ENCODE data around the gene PELO. TPM values are rescaled to one million over a fixed set of nuclear protein-coding genes. Genes with fewer than 3 reads are reported as not detected.
A peak's percentile ranks its signal among the peaks of the same experiment; 100 is the strongest.

PELO gene
- total RNA-seq, 1 donor from 2014 or later, result 21.3 TPM

DNA sequence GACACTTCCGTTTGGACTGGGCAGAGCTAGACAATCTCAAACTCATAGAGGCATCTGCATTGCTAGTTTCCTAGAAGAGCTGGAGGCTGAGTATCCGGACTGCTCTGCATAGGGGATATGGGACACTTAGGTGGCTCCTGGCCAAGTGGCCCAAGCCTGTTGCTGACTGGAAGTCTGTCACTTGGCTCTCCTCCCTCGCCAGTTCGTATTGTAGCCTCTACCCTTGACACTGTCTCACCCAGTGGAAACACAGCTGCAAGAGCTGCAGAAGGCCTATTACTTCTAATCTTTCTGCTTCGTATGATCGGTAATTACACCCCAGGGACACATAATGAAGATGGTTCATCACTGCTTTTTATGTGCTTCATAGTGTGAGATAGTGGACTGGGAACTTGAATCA lies 34.7 kb downstream of the PELO start:
- no peaks in the 10 kb centered on the region for H3K27me3 ChIP-seq (ENCODE audit: control insufficient read depth, insufficient read depth, low read length)
- FAIRE-seq, result peak; percentile 28
- TF ChIP-seq, protein P1, sequence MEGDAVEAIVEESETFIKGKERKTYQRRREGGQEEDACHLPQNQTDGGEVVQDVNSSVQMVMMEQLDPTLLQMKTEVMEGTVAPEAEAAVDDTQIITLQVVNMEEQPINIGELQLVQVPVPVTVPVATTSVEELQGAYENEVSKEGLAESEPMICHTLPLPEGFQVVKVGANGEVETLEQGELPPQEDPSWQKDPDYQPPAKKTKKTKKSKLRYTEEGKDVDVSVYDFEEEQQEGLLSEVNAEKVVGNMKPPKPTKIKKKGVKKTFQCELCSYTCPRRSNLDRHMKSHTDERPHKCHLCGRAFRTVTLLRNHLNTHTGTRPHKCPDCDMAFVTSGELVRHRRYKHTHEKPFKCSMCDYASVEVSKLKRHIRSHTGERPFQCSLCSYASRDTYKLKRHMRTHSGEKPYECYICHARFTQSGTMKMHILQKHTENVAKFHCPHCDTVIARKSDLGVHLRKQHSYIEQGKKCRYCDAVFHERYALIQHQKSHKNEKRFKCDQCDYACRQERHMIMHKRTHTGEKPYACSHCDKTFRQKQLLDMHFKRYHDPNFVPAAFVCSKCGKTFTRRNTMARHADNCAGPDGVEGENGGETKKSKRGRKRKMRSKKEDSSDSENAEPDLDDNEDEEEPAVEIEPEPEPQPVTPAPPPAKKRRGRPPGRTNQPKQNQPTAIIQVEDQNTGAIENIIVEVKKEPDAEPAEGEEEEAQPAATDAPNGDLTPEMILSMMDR (IDR thresholded peaks at IDR 0.05; ENCODE audit: insufficient read depth, low read length, severe bottlenecking), result no peak
- H3K4me3 ChIP-seq (ENCODE audit: low read depth, low read length), result no peak overlapping the region
- DNase-seq (ENCODE audit: low read depth), result no peak
- no peaks in the 10 kb centered on the region for H3K36me3 ChIP-seq (ENCODE audit: control insufficient read depth, insufficient read depth, low read length)

DNA sequence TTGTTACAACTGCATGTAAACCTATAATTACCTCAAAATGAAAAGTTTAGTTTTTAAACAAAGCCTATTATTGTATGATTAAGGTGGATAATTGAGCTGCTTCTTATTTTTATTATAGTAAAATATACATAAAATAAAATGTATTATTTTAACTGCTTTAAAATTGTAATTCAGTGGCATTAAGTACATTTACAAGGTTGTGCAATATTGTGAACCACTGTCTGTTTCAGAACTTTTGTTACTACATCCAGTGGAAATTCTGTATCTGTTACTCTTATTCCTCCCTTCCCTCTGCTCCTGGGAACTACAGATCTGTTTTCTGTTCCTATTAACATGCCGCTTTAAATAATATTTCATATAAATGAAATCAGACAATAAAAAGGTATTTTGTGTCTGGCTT lies 37.1 kb downstream of the PELO start:
- H3K36me3 ChIP-seq (ENCODE audit: control insufficient read depth, insufficient read depth, low read length), result no peaks in the 10 kb centered on the region
- no peak overlapping the region for H3K4me3 ChIP-seq (ENCODE audit: low read depth, low read length)
- DNase-seq (ENCODE audit: low read depth), result no peak
- H3K27me3 ChIP-seq (ENCODE audit: control insufficient read depth, insufficient read depth, low read length), result no peaks in the 10 kb centered on the region
- FAIRE-seq, result no peak
- TF ChIP-seq, protein P1 (IDR thresholded peaks at IDR 0.05; ENCODE audit: insufficient read depth, low read length, severe bottlenecking), result no peak

DNA sequence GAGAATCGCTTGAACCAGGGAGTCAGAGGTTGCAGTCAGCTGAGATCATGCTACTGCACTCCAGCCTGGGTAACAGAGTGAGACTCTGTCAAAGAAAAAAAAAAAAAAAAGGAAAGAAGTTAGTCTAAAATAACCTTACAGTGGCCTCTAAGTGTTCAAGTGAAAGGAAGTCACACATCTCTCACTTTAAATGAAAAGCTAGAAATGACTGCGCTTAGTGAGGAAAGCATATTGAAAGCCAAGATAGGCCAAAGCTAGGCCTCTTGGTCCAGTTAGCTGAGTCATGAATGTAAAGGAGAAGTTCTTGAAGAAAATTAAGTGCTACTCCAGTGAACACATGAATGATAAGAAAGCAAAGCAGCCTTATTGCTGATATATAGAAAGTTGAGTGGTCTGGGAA lies 38.1 kb downstream of the PELO start:
- DNase-seq (ENCODE audit: low read depth) (no peak), FAIRE-seq (no peak)
- no peak overlapping the region for H3K4me3 ChIP-seq (ENCODE audit: low read depth, low read length)
- no peaks in the 10 kb centered on the region for H3K27me3 ChIP-seq (ENCODE audit: control insufficient read depth, insufficient read depth, low read length)
- TF ChIP-seq, protein P1 (IDR thresholded peaks at IDR 0.05; ENCODE audit: insufficient read depth, low read length, severe bottlenecking), result no peak
- no peaks in the 10 kb centered on the region for H3K36me3 ChIP-seq (ENCODE audit: control insufficient read depth, insufficient read depth, low read length)

DNA sequence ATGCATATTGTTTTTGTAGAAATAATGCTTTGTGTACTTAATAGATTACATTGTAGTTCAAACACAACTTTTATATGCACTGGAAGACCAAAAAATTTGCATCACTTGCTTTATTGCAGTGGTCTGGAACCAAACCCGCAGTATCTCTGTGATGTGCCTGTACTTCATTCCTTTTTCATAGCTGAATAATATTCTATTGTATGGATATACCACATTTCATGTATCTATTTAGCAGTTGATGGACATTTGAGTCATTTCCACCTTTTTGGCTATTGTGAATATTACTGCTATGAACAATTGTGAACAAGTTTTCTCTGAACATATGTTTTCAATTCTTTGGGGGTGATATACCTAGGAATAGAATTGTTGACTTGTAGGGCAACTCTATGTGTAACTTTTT lies 40.1 kb downstream of the PELO start:
- Histone ChIP-seq H3K4me3 (ENCODE audit: low read depth, low read length) (no peak overlapping the region), H3K27me3 (ENCODE audit: control insufficient read depth, insufficient read depth, low read length) (no peaks in the 10 kb centered on the region), H3K36me3 (ENCODE audit: control insufficient read depth, insufficient read depth, low read length) (no peaks in the 10 kb centered on the region)
- TF ChIP-seq, protein P1 (IDR thresholded peaks at IDR 0.05; ENCODE audit: insufficient read depth, low read length, severe bottlenecking), result no peak
- DNase-seq (ENCODE audit: low read depth) (no peak), FAIRE-seq (no peak)

DNA sequence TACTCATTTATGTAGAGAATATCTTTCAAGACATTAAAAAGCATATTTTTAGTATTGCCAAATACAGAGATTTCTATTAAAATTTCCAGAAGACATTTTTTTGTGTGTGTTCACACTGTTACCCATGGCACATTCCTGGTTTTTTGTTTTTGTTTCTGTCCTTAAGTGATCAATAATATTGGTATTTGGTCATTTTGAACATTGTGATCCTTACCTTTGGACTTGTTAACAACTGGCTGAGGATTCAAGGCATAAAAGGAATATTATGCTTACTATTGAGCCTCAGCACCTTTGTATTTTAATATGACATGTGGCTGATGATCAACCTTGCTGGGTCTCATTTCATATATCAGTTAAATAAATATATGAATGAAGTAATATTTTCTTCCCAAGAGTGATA lies 41.9 kb downstream of the PELO start:
- Histone ChIP-seq H3K36me3 (ENCODE audit: control insufficient read depth, insufficient read depth, low read length) (no peaks in the 10 kb centered on the region), H3K27me3 (ENCODE audit: control insufficient read depth, insufficient read depth, low read length) (no peaks in the 10 kb centered on the region), H3K4me3 (ENCODE audit: low read depth, low read length) (no peak overlapping the region)
- TF ChIP-seq, protein P1 (IDR thresholded peaks at IDR 0.05; ENCODE audit: insufficient read depth, low read length, severe bottlenecking), result no peak
- FAIRE-seq, result no peak
- no peak for DNase-seq (ENCODE audit: low read depth)

DNA sequence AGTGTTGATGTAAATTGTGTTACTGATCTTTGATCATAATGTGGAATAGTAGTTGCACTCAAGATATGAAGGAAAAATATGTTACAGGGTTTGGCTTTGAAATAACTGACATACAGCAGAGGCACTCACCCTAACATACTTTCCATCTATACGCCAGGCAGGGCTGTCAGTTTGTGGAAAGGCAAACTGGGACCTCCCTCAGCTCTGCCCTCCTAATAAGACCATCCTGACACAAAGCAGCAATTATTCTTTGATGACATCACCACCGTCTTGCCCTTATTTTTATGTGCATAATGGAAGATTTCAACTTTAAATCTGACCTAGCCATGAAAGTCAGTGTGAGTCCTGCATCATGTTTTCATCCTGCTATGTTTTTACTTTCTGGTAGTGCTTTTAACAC lies 42.9 kb downstream of the PELO start:
- no peak overlapping the region for H3K4me3 ChIP-seq (ENCODE audit: low read depth, low read length)
- no peak for FAIRE-seq

More for the DNA sequence above, 42.9 kb downstream of the PELO start:
- Histone ChIP-seq H3K36me3 (ENCODE audit: control insufficient read depth, insufficient read depth, low read length) (no peaks in the 10 kb centered on the region), H3K27me3 (ENCODE audit: control insufficient read depth, insufficient read depth, low read length) (no peaks in the 10 kb centered on the region)
- no peak for DNase-seq (ENCODE audit: low read depth)
- TF ChIP-seq, protein P1 (IDR thresholded peaks at IDR 0.05; ENCODE audit: insufficient read depth, low read length, severe bottlenecking), result no peak
